ENCODE data around the gene SCNN1G. TPM values are rescaled to one million over a fixed set of nuclear protein-coding genes. Genes with fewer than 3 reads are reported as not detected.

SCNN1G gene
- total RNA-seq, 3 donors from 2014 or later = not detected

Other genes with a start within 250 kb of the SCNN1G start
- 10 to 100 TPM; 11.3 to 11.9 (median 11.4) TPM for gene USP31, start 33.3 kb upstream of the SCNN1G start, total RNA-seq
- not detected for gene SCNN1B, start 119.6 kb downstream of the SCNN1G start, total RNA-seq